ENCODE measurements around the gene KRT1.

- TF ChIP-seq, protein P1, sequence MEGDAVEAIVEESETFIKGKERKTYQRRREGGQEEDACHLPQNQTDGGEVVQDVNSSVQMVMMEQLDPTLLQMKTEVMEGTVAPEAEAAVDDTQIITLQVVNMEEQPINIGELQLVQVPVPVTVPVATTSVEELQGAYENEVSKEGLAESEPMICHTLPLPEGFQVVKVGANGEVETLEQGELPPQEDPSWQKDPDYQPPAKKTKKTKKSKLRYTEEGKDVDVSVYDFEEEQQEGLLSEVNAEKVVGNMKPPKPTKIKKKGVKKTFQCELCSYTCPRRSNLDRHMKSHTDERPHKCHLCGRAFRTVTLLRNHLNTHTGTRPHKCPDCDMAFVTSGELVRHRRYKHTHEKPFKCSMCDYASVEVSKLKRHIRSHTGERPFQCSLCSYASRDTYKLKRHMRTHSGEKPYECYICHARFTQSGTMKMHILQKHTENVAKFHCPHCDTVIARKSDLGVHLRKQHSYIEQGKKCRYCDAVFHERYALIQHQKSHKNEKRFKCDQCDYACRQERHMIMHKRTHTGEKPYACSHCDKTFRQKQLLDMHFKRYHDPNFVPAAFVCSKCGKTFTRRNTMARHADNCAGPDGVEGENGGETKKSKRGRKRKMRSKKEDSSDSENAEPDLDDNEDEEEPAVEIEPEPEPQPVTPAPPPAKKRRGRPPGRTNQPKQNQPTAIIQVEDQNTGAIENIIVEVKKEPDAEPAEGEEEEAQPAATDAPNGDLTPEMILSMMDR (conservative IDR thresholded peaks at IDR 0.05 in 1 of 2, IDR thresholded peaks at IDR 0.05 in 1 of 2; ENCODE audit: low read depth in 1 of 2, low read length in 2 of 2), result no peak
- TF ChIP-seq EZH2 (IDR thresholded peaks at IDR 0.05; ENCODE audit: low read length, missing control alignments), result no peak
These were observed 43.5 kb downstream of the KRT1 start for GRCh38 chr12:52636592-52637258.

All from fibroblast of lung (primary cell).